RWPE2 (cell line): ENCODE results near the gene KCNH1.

ENCODE experiments used
- ATAC-seq: fragments of 200-7000 bp; cut with Tn5 transposase; 3 replicates; pipeline ENCODE4 v1.9.1; 2021; ENCODE audit warnings: low read depth
- DNase-seq: peaks from one replicate; pipeline ENCODE4 v3.0.0-alpha.2; 2020; ENCODE audit warnings: low spot score
- H3K27ac ChIP-seq: fragments of 450-650 bp; 2 replicates; pipeline ENCODE4 v1.5.1; 2017; ENCODE audit warnings: mild to moderate bottlenecking; ENCODE audit not compliant: poor library complexity, severe bottlenecking
- H3K27me3 ChIP-seq: fragments of 250-450 bp; sonication (Bioruptor Pico); 2 replicates; pipeline ENCODE4 v1.5.1; 2021; ENCODE audit warnings: mild to moderate bottlenecking, moderate library complexity; ENCODE audit not compliant: insufficient read depth, poor library complexity, severe bottlenecking
- H3K36me3 ChIP-seq: fragments of 250-450 bp; sonication (Bioruptor Pico); 2 replicates; pipeline ENCODE4 v1.5.1; 2020; ENCODE audit warnings: low read depth, mild to moderate bottlenecking, moderate library complexity
- H3K4me1 ChIP-seq: fragments of 250-450 bp; sonication (Bioruptor Pico); 2 replicates; pipeline ENCODE4 v1.5.1; 2021; ENCODE audit warnings: mild to moderate bottlenecking, moderate library complexity; ENCODE audit not compliant: insufficient read depth, poor library complexity, severe bottlenecking
- H3K4me3 ChIP-seq: fragments of 250-450 bp; sonication (Bioruptor Pico); 2 replicates; pipeline ENCODE4 v1.5.1; 2021; ENCODE audit warnings: mild to moderate bottlenecking, moderate library complexity; ENCODE audit not compliant: severe bottlenecking
- H3K9me3 ChIP-seq: fragments of 250-450 bp; sonication (Bioruptor Pico); 2 replicates; pipeline ENCODE4 v1.5.1; 2021; ENCODE audit warnings: mild to moderate bottlenecking, moderate library complexity; ENCODE audit not compliant: severe bottlenecking
- CTCF ChIP-seq: fragments of 450-650 bp; IDR thresholded peaks from one replicate; pipeline ENCODE4 v1.5.1; 2017; ENCODE audit warnings: mild to moderate bottlenecking, moderate library complexity; ENCODE audit not compliant: poor library complexity, severe bottlenecking

KCNH1 gene

GRCh38 chr1:210730023-210730422 is 403.9 kb downstream of the KCNH1 start:
- no peaks in the 10 kb centered on the region for H3K4me1 ChIP-seq
- no peaks in the 10 kb centered on the region for H3K9me3 ChIP-seq
- DNase-seq: no peak
- H3K4me3 ChIP-seq: no peak overlapping the region
- no peak for TF ChIP-seq CTCF
- H3K27ac ChIP-seq: no peak overlapping the region
- H3K27me3 ChIP-seq: no peaks in the 10 kb centered on the region
- no peak for ATAC-seq
- H3K36me3 ChIP-seq: no peaks in the 10 kb centered on the region

GRCh38 chr1:210728437-210729149 is 405.4 kb downstream of the KCNH1 start:
- ATAC-seq (no peak), DNase-seq (no peak)
- no peak overlapping the region for H3K4me3 ChIP-seq
- no peak overlapping the region for H3K27ac ChIP-seq
- no peaks in the 10 kb centered on the region for H3K4me1 ChIP-seq
- TF ChIP-seq CTCF: no peak
- no peaks in the 10 kb centered on the region for H3K27me3 ChIP-seq
- no peaks in the 10 kb centered on the region for H3K36me3 ChIP-seq
- H3K9me3 ChIP-seq: no peaks in the 10 kb centered on the region

GRCh38 chr1:210727709-210728108 is 406.2 kb downstream of the KCNH1 start:
- ATAC-seq (no peak), DNase-seq (no peak)
- no peak overlapping the region for H3K4me3 ChIP-seq
- H3K36me3 ChIP-seq: no peaks in the 10 kb centered on the region
- no peaks in the 10 kb centered on the region for H3K4me1 ChIP-seq
- H3K9me3 ChIP-seq: no peaks in the 10 kb centered on the region
- no peak overlapping the region for H3K27ac ChIP-seq
- H3K27me3 ChIP-seq: no peaks in the 10 kb centered on the region
- TF ChIP-seq CTCF: no peak

- no peak for TF ChIP-seq CTCF
- H3K27me3 ChIP-seq: no peaks in the 10 kb centered on the region
- no peaks in the 10 kb centered on the region for H3K36me3 ChIP-seq
- no peak for DNase-seq
- no peaks in the 10 kb centered on the region for H3K9me3 ChIP-seq
- no peak for ATAC-seq
- no peak overlapping the region for H3K27ac ChIP-seq
- H3K4me3 ChIP-seq: no peak overlapping the region
- H3K4me1 ChIP-seq: no peaks in the 10 kb centered on the region
These were observed 407.3 kb downstream of the KCNH1 start for GRCh38 chr1:210726621-210727020.

GRCh38 chr1:210724768-210725167 is 409.2 kb downstream of the KCNH1 start:
- H3K27ac ChIP-seq: no peak overlapping the region
- no peaks in the 10 kb centered on the region for H3K9me3 ChIP-seq
- H3K27me3 ChIP-seq: no peaks in the 10 kb centered on the region
- no peak overlapping the region for H3K4me3 ChIP-seq
- H3K36me3 ChIP-seq: no peaks in the 10 kb centered on the region
- DNase-seq: no peak
- no peak for ATAC-seq
- no peak for TF ChIP-seq CTCF
- H3K4me1 ChIP-seq: no peaks in the 10 kb centered on the region
